Calu3 (cell line): ENCODE data around the gene EIF5AL1. TPM values are rescaled to one million over a fixed set of nuclear protein-coding genes. Genes with fewer than 3 reads are reported as not detected.

Source experiments
- BruUV-seq: library from RNA; stranded (reverse); fragments of 400-500 nt; replicated peaks from 2 replicates; lab custom pipeline; 2021; lab: Mats Ljungman, UMichigan
- CTCF ChIA-PET: fragments of 300-600 bp; sonication (Branson Sonifier 250); formaldehyde crosslinking; loops from one replicate; lab custom pipeline; 2022; ENCODE audit warnings: antibody characterized with exemption; lab: Charles Lee
- DNase-seq: peaks from one replicate; pipeline ENCODE4 v3.0.0; 2022
- H3K27ac Mint-ChIP-seq: one replicate; pipeline ENCODE4 v1.8.0; 2022; ENCODE audit warnings: mixed read lengths; ENCODE audit not compliant: unreplicated experiment
- H3K27me3 Mint-ChIP-seq: one replicate; pipeline ENCODE4 v1.8.0; 2022; ENCODE audit warnings: mixed read lengths; ENCODE audit not compliant: unreplicated experiment
- H3K36me3 Mint-ChIP-seq: one replicate; pipeline ENCODE4 v1.8.0; 2022; ENCODE audit warnings: mild to moderate bottlenecking, moderate library complexity, mixed read lengths; ENCODE audit not compliant: insufficient read depth, unreplicated experiment
- H3K4me1 Mint-ChIP-seq: one replicate; pipeline ENCODE4 v1.8.0; 2022; ENCODE audit warnings: mild to moderate bottlenecking, low read depth, mixed read lengths; ENCODE audit not compliant: unreplicated experiment
- H3K4me3 Mint-ChIP-seq: one replicate; pipeline ENCODE4 v1.8.0; 2022; ENCODE audit warnings: mild to moderate bottlenecking, low read depth, moderate library complexity, mixed read lengths; ENCODE audit not compliant: unreplicated experiment
- H3K9me3 Mint-ChIP-seq: one replicate; pipeline ENCODE4 v1.8.0; 2022; ENCODE audit warnings: low read depth, mixed read lengths; ENCODE audit not compliant: unreplicated experiment
- intact Hi-C: fragments of 100-400 bp; cut with micrococcal nuclease; formaldehyde crosslinking; loops from one replicate; pipeline ENCODE4 v1.10.0; 2022; ENCODE audit not compliant: unreplicated experiment
- total RNA-seq: library from RNA; stranded (reverse); gene quantifications from 2 replicates; pipeline ENCODE4 v1.2.3, GENCODE V29; 2022
- TF ChIP-seq, protein P1 (sequence below): fragments of 200-600 bp; IDR thresholded peaks from one replicate; pipeline ENCODE4 v1.8.0; 2022; ENCODE audit warnings: antibody characterized with exemption; ENCODE audit not compliant: unreplicated experiment

EIF5AL1 gene
- total RNA-seq, 1 experiment from 2014 or later = 0.19 TPM

DNA sequence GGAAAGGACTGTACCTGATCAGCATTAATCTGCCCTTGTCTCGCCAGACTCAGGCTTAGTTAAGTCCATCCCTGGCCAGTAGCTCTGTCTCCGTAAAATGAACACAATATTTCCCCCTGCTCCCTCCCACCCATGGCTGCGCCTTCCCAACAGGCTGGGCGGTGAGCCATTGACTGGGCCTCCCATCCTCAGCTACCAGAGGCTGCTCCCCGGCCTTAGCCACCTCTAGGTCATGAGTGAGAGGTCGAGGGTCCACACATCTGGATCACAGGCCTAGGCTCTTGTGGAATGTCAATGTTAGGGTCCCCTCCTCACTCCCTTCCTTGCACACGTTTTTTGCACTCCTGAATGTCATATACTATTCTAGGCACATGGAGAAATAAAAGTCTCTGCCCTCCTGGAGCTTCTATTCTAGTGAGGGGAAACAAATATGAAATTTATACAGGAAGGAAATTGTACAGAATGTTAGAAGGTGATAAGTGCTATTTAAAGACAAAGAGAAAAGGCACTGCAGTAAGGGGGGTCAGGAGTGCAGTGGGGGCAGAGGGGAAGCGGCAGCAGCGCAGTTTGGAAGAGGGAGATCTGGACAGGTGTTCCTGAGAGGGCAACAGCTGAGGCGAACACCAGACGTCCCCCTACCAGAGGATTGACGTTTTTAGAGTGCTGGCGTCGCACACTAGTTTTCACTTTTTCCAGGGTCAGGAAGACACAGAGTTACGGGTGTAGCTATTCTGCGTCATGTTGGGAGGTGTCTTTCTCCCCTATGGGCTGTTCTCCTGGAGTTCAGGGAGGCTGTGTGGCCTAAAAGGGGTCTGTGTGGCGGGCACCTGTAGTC, 17.2 kb upstream of the EIF5AL1 start:
- CTCF ChIA-PET = interaction anchor here (0.8 kb wide), 1 partner anchor 121 kb away, joined by 3 read pairs; no protein-coding TSS in a partner anchor
- no peaks in the 10 kb centered on the region for H3K36me3 Mint-ChIP-seq
- intact Hi-C loops = no loop called here
- H3K27ac Mint-ChIP-seq = no peak overlapping the region
- no peak overlapping the region for H3K4me3 Mint-ChIP-seq
- no peaks in the 10 kb centered on the region for H3K9me3 Mint-ChIP-seq
- BruUV-seq = no TSS peak
- DNase-seq = no peak
- TF ChIP-seq, protein P1, sequence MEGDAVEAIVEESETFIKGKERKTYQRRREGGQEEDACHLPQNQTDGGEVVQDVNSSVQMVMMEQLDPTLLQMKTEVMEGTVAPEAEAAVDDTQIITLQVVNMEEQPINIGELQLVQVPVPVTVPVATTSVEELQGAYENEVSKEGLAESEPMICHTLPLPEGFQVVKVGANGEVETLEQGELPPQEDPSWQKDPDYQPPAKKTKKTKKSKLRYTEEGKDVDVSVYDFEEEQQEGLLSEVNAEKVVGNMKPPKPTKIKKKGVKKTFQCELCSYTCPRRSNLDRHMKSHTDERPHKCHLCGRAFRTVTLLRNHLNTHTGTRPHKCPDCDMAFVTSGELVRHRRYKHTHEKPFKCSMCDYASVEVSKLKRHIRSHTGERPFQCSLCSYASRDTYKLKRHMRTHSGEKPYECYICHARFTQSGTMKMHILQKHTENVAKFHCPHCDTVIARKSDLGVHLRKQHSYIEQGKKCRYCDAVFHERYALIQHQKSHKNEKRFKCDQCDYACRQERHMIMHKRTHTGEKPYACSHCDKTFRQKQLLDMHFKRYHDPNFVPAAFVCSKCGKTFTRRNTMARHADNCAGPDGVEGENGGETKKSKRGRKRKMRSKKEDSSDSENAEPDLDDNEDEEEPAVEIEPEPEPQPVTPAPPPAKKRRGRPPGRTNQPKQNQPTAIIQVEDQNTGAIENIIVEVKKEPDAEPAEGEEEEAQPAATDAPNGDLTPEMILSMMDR = no peak
- peaks cover 88% of the 10 kb centered on the region for H3K27me3 Mint-ChIP-seq
- no peaks in the 10 kb centered on the region for H3K4me1 Mint-ChIP-seq

DNA sequence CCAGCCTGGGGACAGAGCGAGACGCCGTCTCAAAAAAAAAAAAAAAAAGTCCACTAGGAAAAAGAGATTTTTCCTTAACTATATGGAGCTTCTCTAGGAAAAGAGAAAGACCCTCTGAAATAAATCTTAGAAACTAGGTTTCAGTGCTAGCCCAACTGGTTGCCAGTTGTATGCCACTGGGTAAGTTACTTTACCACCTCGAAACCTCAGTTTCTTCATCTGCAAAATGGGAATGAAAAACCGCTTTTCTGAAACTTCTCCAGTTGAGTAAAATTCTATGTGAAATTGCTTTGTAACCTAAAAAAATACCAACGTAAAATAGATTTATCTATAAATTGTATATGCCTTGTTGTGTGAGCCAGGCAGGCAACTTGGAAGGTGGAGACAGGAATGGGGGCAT, 16.5 kb upstream of the EIF5AL1 start:
- Mint-ChIP-seq H3K4me1 (no peaks in the 10 kb centered on the region), H3K36me3 (no peaks in the 10 kb centered on the region), H3K27me3 (peaks cover 83% of the 10 kb centered on the region), H3K27ac (no peak overlapping the region), H3K9me3 (no peaks in the 10 kb centered on the region), H3K4me3 (no peak overlapping the region)
- no peak for DNase-seq
- TF ChIP-seq, protein P1 = no peak
- no TSS peak for BruUV-seq
- intact Hi-C loops = no loop called here
- CTCF ChIA-PET = interaction anchor here (0.6 to 1.3 kb wide), 2 partner anchors 11 to 32 kb away, joined by 3 read pairs; no protein-coding TSS in a partner anchor

DNA sequence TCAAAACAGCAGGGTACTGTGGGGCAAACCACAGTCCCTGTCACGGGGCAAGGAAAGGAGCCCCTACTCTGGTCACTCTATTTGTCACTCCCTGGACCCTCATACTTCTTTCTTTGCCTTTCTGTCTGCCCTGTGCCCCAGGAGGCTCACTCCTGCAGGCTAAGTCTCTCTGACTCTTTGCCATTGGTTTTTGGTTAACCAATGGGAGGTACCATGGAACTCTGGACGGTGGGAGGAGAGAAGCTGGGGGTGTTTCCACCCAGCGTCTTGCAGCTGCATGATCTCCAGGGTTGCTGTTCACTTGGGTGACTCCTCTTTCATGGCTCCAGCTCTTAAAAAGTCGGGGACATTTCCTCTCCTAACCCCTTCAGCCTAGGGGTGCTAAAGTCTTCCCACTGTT, 15.4 kb upstream of the EIF5AL1 start:
- intact Hi-C loops = no loop called here
- no peaks in the 10 kb centered on the region for H3K4me1 Mint-ChIP-seq
- H3K9me3 Mint-ChIP-seq = no peaks in the 10 kb centered on the region
- H3K27me3 Mint-ChIP-seq = peaks cover 87% of the 10 kb centered on the region
- no peak for DNase-seq
- BruUV-seq = no TSS peak
- no peaks in the 10 kb centered on the region for H3K36me3 Mint-ChIP-seq
- CTCF ChIA-PET = interaction anchor here (1.3 to 1.9 kb wide), 2 partner anchors 9 to 10 kb away, joined by 3 to 5 read pairs; no protein-coding TSS in a partner anchor
- TF ChIP-seq, protein P1 = no peak
- H3K27ac Mint-ChIP-seq = no peak overlapping the region
- no peak overlapping the region for H3K4me3 Mint-ChIP-seq

DNA sequence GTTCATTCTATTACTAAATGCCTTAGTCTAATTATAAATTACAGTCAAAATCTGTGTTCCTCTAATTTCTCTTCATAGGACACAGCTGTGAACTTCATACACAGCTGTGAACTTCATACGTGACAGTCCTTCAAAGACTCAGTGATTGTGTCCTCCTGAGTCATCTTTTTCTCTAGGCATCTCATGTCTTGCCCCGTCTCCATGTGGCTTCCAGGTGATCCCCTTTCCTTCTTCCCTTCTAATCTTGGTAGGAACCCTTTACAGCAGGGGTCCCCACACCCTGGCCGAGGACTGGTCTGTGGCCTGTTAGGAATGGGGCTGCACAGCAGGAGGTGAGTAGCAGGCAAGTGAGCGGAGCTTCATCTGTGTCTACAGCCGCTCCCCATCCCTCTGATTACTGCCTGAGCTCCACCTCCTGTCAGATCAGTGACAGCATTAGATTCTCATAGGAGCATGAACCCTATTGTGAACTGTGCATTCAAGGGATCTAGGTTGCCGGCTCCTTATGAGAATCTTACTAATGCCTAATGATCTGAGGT, 14.0 kb upstream of the EIF5AL1 start:
- H3K36me3 Mint-ChIP-seq = no peaks in the 10 kb centered on the region
- peaks cover 87% of the 10 kb centered on the region for H3K27me3 Mint-ChIP-seq
- no peak overlapping the region for H3K27ac Mint-ChIP-seq
- no TSS peak for BruUV-seq
- TF ChIP-seq, protein P1 = no peak
- intact Hi-C loops = no loop called here
- CTCF ChIA-PET = interaction anchor here (1.2 kb wide), 1 partner anchor 124 kb away, joined by 3 read pairs; no protein-coding TSS in a partner anchor
- no peak overlapping the region for H3K4me3 Mint-ChIP-seq
- DNase-seq = no peak
- no peaks in the 10 kb centered on the region for H3K9me3 Mint-ChIP-seq
- H3K4me1 Mint-ChIP-seq = peaks cover 6% of the 10 kb centered on the region
